HT-29 (cell line): ENCODE data around the gene HDAC6. TPM values are rescaled to one million over a fixed set of nuclear protein-coding genes. Genes with fewer than 3 reads are reported as not detected.
A peak's percentile ranks its signal among the peaks of the same experiment; 100 is the strongest.
"Not testable (repeated sequence)": the region's sequence is repeated elsewhere in the genome, so short reads cannot be mapped to it uniquely, and the experiment has no call there.

Experiments
- DNase-seq: peaks from one replicate; pipeline ENCODE4 v3.0.0-alpha.2; 2015; ENCODE audit warnings: low spot score
- total RNA-seq: library from RNA; depleted of rRNA; stranded (reverse); fragments of >200 nt; shearing (Covaris generic); gene quantifications from 2 replicates; pipeline ENCODE4 v1.2.3, GENCODE V29; 2014

Gene HDAC6
- total RNA-seq, 1 experiment from 2014 or later: 65.2 TPM

DNA sequence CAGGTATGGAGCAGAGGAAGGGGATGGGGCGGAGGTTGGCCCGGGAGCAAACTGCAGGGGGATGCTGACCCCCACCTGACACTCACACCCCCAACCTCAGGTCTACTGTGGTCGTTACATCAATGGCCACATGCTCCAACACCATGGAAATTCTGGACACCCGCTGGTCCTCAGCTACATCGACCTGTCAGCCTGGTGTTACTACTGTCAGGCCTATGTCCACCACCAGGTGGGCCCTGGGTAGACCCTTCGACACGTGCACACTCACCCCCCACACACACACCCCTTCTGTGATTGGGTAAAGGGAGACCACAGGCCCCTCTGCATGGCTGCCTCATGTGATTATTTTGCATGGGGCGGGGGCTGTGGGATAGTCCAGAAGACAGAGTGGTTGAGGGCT, 22.2 kb downstream of the HDAC6 start:
- DNase-seq: no peak

DNA sequence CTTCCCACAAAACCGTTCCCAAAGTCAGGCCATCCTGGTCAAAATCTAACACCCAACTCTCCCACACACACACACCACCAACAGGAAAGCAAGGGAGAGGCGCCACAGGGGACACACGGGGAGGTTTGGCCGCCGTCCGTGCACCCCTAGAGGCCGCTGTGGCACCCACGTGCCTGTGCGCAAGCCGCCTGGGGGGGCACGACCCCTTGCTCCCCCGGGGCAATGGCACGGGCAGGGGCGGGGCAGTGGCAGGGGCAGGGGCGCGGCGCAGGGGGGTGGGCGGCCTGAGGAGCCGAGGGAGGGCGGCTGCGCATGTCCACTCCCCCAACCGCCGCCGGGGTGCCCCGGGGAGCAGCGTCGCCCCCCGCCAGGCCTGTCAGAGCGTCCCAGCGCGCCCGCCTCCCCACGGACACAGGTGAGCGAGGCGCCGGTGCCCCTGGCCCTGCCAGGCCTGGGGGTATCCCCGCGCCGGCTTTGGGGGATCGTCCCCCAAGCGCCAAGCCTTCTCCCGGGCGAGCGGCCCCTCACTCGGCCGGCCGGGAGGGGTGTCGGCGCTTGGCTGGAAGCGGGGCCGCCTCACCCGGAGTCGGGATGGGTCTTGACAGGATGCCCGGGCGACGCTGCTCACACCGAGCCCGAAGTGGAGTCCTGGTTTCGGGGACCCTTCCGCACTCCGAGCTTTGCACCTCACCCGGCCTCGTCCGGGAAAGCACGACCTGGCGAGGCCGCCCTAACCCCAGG, 24.4 kb downstream of the HDAC6 start, which contains the start of gene ERAS:
Gene ERAS, plus strand, starts transcription at position 379 of the 741 bp plus-strand sequence. CDS start 2,611 bp downstream, outside the sequence.
- no peak for DNase-seq

DNA sequence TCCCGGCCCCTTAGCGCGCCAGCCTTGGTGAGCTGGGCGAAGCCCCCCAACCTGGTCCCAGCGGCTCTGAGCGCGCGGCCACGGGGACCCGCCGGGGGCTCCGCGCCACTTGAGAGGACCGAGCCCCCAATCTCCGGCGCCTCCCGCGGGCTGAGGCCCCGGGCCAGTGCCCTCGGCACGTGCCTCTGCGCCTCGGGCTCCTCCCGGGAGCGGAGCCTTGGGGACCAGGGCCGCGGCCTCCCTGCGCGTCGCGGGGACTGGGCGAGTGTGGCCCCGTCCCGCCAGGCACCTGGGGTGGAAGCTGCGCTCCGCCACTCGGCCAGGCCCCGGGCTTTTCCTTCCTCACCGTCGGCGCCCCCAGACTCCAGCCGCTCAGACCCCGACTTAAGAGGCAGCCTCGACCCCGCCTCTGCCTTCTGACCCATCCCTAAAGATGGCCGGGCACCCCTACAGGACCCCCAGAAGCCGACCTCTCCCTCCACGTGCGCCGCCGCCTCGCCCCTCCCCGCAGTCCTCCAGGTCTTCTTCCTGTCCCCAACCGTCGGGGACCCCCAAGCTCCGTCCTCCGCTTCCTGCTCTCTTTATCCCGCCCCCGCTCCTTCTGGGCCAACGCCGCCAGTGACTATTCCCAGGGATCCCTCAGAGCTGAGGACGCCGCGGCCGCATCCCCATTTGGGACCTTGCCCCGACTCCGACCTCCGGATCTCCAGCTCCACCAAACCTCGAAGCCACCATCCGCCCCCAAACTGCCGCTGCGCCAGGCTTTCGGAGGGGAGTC, 25.2 kb downstream of the HDAC6 start:
- DNase-seq: no peak

DNA sequence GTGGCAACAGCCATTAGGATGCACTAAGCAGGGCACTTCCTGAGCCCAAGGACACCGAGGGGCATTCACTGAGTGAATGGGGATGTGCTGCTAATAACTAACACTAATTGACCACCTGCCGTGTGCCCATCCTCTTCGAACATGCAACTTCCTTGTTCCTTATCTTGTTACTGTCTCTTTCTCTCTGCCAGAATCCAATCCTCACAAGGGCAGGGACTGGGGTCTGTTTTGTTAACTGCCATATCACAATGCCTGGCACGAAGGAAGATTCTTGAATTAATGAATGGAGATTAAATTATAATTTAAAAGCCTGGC, 25.7 kb downstream of the HDAC6 start:
- DNase-seq: no peak

DNA sequence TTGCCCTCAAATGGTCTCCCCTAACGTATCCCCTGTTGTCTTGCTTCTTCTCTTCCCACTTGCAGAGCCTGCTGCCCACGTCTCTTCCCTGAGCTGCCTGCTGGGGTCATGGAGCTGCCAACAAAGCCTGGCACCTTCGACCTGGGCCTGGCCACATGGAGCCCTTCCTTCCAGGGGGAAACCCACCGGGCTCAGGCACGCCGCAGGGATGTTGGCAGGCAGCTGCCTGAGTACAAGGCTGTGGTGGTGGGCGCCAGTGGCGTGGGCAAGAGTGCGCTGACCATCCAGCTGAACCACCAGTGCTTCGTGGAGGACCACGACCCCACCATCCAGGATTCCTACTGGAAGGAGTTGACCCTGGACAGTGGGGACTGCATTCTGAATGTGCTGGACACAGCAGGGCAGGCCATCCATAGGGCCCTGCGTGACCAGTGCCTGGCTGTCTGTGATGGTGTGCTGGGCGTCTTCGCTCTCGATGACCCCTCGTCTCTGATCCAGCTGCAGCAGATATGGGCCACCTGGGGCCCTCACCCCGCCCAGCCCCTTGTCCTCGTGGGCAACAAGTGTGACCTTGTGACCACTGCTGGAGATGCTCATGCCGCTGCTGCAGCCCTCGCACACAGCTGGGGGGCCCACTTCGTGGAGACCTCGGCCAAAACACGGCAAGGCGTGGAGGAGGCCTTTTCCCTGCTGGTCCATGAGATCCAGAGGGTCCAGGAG, 27.3 kb downstream of the HDAC6 start:
- no peak for DNase-seq

DNA sequence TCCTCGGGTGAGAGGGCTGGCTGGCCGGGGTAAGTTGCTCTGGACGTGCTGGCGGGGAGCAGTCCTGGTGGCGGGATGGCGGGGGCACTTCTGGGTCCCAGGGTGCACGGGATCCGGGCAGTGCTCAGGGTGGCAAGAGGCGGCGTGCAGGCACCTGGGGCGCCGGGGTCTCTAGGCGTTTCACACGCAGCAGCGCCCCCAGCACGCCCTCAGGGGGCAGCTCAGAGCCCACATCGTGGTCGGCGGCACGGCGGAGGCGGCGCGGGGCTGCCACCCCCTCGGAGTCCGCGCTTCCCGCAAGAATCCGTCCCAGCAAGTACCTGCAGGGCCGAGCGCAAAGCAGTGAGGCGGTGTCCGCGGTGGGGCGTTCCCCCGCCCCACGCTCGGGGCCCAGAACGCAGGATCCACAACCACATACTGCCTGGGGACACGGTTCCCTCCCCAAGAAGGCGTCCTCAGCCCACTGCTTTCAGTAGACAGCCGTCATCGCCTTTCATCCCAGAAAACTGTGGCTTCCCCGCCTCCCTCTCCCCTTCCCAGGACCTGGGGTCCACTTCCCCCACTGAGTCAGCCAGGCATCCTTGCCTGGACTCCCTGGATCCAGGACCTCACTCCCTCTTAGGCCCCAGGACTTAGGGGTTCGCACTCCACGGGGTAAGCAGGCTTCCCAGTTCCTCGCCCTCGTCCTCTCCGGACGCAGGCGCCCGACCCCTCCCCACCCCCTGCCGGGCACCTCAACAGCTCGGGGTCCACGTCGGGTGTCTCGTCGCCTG, 29.5 kb downstream of the HDAC6 start:
- DNase-seq: no peak

DNA sequence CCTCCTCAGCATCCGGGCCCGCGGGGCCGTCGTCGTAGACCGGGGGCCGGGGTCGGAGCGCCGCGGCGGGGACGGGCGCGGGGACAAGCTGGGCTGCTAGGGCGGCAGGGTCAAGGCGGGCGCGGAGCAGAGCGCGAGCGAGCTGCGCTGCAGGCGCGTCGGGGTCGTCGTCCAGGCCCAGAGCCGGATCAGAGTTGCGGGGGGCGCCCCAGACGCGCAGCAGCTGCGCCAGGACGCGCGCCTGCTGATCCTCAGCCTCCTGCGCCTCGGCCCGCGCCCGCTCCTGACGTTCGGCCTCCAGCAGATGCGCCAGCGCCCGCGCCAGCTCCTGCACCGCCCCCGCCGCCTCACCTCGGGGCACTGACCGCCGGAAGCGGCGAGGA, 30.0 kb downstream of the HDAC6 start:
- no peak for DNase-seq

DNA sequence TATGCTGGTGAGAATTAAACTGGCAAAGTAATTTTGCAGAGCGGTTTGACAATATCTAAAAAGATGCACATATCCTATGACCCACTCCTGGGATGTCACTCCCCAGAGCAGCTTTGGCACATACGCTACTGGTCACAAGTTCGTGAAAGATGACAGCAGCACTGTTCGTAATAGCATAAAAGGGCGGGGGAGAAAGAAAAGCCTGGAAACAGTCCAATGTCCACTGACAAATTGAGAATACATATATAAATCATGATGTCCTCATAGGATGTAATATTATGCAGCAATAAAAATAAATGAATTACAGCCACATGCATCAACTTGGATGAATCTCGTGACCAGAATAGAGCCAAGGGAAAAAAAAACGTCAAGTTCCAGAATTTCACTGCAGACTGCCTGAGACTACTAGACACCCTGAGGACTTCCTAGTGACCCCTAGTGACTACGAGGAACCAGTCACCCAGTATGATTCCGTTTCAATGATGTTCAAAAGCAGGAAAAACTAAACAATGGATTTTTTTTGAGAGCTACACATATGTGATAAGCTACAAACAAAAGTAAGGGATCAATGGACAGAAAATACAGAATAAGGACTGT, 31.8 kb downstream of the HDAC6 start:
- peak; percentile 17 for DNase-seq

DNA sequence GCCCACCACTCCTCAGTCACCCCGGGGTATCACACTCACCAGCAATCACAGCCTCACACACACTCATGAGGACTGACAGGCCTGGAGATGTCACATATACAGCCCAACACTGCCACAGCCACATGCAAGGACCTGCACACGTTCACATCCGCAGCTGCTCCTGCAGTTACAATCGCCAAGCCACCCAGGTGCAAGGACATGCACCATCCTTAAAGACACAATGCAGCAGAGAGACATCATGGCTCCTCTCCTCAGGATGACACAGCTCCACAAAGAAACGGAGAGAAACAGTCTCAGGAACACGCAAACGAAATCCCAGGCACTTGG, 32.5 kb downstream of the HDAC6 start:
- no peak for DNase-seq

DNA sequence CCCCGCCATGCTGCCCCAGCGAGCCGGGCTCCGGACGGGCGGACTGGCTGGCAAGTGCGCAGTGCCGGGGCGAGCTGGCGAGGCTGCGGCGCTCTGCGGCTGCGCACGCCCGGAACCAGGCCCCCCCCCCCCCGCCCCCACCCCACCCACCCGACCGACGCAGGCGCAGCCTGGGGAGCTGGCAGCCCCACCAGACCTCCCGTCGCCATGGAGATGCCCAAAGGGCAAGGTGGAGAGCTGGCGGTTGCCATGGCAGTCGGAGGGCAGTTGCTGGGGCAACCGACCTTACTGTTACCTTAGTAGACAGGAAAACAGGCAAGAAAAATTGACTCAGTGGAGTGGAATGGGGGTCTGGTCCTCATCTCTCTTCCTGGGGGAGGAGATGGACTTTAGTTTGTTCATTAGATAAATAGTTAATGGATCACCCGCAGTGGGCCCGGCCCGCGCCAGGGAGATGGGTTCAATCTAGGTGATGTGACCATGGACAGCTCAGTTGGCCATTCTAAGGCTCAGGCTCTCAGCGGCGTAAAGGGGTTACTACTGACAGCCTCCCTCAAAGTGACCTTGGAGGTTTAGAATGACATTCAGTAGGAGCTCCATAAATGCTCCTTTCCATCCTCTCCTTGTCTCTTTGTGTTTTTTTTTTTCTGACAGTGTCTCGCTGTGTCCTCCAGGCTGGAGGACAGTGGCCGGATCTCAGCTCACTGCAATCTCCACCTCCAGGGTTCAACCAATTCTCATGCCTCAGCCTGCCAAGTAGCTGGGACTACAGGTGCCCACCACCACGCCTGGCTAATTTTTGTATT, 33.9 kb downstream of the HDAC6 start, which contains the start of gene PCSK1N:
Gene PCSK1N, minus strand, starts transcription at position 87 of the 806 bp plus-strand sequence. Its CDS starts 78 bp downstream, at position 9.
- DNase-seq: no peak

DNA sequence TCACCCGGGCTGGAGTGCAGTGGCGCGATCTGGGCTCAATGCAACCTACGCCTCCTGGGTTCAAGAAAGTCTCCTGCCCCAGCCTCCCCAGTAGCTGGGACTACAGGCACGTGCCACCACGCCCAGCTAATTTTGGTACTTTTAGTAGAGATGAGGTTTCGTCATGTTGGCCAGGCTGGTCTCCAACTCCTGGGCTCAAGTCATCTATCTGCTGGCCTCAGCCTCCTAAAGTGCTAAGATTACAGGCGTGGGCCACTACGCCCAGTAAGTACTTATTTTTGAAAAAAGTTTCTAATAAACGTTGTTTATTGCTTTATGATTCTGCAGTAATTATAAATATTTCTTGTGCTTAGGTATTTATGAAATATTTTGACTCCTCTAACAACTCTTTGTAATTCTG, 37.8 kb downstream of the HDAC6 start:
- no peak for DNase-seq

DNA sequence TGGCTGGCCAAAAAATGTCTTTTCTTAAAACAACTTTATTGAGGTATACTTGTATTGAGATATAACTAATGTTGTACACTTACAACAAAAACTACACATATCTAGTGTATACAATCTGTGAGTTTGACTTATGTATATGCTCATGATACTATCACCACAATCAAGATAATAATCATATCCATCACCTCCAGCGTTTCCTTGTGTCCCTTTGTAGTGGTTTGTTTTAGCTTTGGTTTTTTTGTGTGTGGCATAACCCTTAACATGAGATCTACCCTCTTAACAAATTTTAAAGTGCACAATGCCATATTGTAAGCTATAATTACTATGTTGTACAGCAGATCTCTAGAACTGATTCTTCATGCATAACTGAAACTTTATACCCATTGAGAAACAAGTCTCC, 47.0 kb downstream of the HDAC6 start:
- DNase-seq: no peak

DNA sequence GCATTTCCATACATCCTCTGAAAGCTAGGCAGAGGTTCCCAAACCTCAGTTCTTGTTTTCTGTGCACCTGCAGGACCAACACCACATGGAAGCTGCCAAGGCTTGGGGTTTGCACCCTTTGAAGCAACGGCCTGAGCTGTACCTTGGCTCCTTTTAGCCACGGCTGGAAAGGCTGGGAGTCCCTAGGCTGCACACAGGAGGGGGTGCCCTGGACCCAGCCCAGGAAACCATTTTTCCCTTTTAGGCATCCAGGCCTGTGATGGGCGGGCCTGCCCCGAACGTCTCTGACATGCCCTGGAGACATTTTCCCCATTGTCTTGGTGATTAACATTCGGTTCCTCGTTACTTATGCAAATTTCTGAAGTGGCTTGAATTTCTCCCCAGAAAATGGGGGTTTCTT, 51.0 kb downstream of the HDAC6 start:
- DNase-seq: no peak

DNA sequence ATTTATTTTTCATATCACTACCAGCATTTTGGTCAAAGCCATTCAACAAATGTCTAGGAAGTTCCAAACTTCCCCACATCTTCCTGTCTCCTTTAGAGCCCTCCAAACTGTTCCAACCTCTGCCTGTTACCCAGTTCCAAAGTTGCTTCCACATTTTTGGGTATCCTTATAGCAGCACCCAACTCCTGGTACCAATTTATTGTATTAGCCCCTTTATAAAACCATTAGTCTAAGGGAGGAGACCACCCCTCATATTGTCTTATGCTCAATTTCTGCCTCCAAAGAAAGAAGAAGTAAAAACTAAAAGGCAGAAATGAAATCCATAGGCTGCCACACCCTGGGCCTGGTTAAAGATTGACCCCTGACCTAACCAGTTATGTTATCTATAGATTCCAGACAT, 51.6 kb downstream of the HDAC6 start:
- DNase-seq: not testable (repeated sequence)

DNA sequence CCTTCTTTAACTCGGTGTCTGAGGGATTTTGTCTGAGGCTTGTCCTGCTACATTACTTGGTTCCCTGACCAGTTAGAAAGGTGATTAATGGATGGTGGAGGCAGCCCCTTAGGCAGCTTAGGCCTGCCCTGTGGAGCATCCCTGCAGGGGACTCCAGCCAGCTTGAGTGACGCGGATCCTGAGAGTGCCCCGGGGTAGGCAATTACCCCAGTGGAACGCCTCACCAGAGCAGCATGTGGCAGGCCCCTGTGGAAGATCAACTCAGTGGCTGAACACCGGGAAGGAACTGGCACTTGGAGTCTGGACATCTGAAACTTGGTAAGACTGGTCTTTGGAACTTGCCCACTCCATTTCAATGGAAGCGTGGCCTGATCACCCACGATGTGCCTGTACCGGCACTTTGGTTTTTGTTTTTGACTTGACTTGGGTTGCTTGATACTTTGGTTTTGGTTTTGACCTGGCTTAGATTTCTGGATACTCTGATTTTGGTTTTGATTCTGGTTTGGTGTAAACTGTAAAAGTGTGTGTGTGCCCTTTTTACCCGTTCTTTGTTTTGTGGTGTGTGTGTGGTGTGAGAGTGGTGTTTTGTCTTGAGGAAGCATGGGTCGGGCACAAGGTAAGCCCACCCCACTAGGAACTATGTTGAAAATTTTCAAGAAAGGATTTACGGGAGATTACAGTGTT, 52.4 kb downstream of the HDAC6 start:
- not testable (repeated sequence) for DNase-seq

DNA sequence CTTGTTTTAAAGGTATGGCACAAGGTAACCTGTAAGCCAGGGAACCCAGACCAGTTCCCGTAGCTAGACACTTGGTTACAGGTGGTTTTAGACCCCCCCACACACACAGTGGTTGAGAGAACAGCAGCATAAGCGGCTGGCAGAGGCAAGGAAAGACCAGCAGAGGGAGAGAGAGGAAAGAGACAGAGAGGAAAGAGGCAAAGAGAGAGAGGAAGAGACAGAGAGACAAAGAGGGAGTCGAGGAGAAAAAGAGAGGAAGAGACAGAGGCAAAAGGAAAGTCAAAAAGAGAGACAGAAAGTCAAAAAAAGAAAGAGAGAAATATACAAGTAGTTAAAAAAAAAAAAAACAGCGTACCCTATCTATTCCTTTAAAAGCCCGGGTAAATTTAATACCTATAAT, 53.0 kb downstream of the HDAC6 start:
- DNase-seq: peak; percentile 50

DNA sequence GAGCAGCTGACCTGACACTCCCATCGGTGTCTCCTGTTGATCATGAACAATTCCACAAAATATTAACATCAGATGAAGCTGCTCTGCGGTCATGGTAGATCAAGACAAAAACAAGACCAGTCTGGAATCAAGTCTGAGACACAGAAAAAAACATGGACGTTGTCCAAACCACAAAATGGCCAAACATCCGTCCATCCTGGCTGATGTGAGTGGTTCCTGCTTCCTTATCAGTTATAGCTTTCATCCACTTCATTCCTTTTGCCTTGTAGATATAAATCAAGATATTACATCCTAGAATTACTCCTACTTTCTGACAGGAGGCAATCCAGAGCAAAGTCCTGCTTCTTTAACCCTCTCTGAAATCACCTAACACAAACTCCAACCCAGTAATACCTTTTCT, 62.3 kb downstream of the HDAC6 start:
- peak; percentile 65 for DNase-seq

DNA sequence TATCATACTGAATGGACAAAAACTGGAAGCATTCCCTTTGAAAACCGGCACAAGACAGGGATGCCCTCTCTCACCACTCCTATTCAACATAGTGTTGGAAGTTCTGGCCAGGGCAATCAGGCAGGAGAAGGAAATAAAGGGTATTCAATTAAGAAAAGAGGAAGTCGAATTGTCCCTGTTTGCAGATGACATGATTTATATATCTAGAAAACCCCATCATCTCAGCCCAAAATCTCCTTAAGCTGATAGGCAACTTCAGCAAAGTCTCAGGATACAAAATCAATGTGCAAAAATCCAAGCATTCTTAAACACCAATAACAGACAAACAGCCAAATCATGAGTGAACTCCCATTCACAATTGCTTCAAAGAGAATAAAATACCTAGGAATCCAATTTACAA, 70.2 kb downstream of the HDAC6 start:
- not testable (repeated sequence) for DNase-seq
